ENCODE measurements around the gene PDYN.

Gene PDYN

GRCh38 chr20:1931830-1932229 lies 62.0 kb downstream of the PDYN start:
- no peak for DNase-seq

DNA sequence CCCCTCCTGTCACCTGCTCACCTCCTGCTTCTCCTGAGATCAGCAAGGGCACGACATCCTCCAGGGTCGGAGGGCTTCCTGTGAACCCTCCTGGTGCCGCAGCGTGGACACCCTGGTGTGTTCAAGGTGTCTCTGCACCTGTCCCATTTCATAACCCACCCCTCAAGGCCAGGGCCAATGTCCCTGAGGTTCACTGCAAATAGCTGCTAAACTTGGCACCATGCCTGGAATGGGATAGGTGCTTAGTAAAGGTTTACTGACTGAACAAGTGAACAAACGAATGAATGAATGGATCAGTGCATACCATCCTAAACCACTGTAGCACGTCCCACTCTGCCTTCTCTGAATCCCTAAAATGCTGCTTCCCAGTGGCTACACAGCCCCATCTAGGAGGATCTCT lies 63.7 kb downstream of the PDYN start:
- no peak for DNase-seq

DNA sequence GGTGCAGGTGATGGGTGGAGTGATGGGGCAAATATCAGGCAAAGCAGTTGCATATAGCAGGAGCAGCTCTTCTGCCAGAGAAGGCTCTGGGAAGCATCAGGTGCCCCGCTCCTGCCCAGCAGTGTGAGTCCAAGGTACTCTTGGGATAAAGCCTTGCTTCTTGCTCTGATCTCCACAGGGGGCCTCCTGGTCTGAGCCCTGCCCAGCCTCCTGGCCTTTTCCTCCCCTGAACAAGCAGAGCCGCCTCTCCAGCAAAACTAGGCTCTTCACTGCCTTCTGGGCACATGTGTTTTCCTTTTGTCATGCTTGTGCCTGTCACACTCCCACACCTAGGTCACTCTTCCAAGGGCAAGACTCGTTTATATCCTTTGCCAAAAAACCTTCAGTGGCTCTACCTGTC lies 64.4 kb downstream of the PDYN start:
- DNase-seq, result no peak

DNA sequence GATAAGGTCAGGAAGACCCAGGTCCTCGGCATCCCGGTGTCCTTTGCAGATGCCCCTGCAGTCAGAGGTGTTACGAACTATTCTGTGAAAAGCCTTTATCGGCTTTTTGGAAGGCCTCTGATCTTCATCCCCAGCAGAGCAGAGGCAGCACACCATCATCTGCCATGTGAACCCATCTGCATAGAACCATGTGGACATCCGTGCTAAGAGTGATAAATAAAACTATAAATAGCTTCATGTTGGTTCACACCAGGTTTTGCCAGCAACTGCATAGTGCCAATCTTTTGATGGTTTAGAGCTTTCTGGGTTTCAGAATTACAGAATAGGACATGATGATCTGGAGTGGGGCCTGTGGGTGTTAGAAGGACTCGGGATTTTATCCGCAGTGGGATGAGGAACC lies 65.1 kb downstream of the PDYN start:
- DNase-seq, result no peak

Data from EL (cell line).